Bronchial epithelial cell (primary cell): Measurements from ENCODE around the gene PPP3R2. TPM values are rescaled to one million over a fixed set of nuclear protein-coding genes. Genes with fewer than 3 reads are reported as not detected.
"Not testable (repeated sequence)": the region's sequence is repeated elsewhere in the genome, so short reads cannot be mapped to it uniquely, and the experiment has no call there.

Experiments
- DNase-seq: peaks from one replicate; pipeline ENCODE4 v3.0.0-alpha.2; 2010; ENCODE audit warnings: low read depth
- FAIRE-seq: peaks from 2 replicates; lab custom pipeline; 2011; peaks lifted over from hg19 to GRCh38; lab: Jason Lieb, UNC
- H3K27me3 ChIP-seq: 2 replicates; pipeline ENCODE4 v1.5.1; 2011; ENCODE audit warnings: low read length; ENCODE audit not compliant: control insufficient read depth, insufficient read depth
- H3K36me3 ChIP-seq: 2 replicates; pipeline ENCODE4 v1.5.1; 2011; ENCODE audit warnings: low read length; ENCODE audit not compliant: control insufficient read depth, insufficient read depth
- H3K4me3 ChIP-seq: 2 replicates; pipeline ENCODE4 v1.5.1; 2011; ENCODE audit warnings: mild to moderate bottlenecking, low read depth, low read length, control low read depth
- CTCF ChIP-seq: IDR thresholded peaks from 2 replicates; pipeline ENCODE4 v1.5.1; 2011; ENCODE audit warnings: mild to moderate bottlenecking, moderate library complexity, low read length, control low read depth, inconsistent platforms; ENCODE audit not compliant: insufficient read depth, severe bottlenecking
- total RNA-seq: library from RNA; depleted of rRNA; stranded (reverse); fragments of >200 nt; gene quantifications from 2 replicates; pipeline ENCODE4 v1.2.1, GENCODE V29; 2014

The PPP3R2 gene
- total RNA-seq, 1 donor from 2014 or later = not detected

GRCh38 chr9:101601904-101602765 is 7.4 kb upstream of the PPP3R2 start:
- peak; percentile 68 for TF ChIP-seq CTCF
- peak; percentile 59 for DNase-seq

GRCh38 chr9:101593345-101593744 is 1.4 kb downstream of the PPP3R2 start:
- no peak for TF ChIP-seq CTCF
- Histone ChIP-seq H3K36me3 (no peaks in the 10 kb centered on the region), H3K27me3 (no peaks in the 10 kb centered on the region), H3K4me3 (no peak overlapping the region)
- DNase-seq (no peak), FAIRE-seq (no peak)

More at GRCh38 chr9:101601904-101602765, 7.4 kb upstream of the PPP3R2 start:
- no peak for FAIRE-seq
- Histone ChIP-seq H3K36me3 (no peaks in the 10 kb centered on the region), H3K27me3 (no peaks in the 10 kb centered on the region), H3K4me3 (no peak overlapping the region)

GRCh38 chr9:101592788-101593187 is 2.0 kb downstream of the PPP3R2 start:
- TF ChIP-seq CTCF = no peak
- Histone ChIP-seq H3K27me3 (no peaks in the 10 kb centered on the region), H3K36me3 (no peaks in the 10 kb centered on the region), H3K4me3 (no peak overlapping the region)
- no peak for FAIRE-seq
- DNase-seq = peak; percentile 32

GRCh38 chr9:101591787-101592446 is 2.9 kb downstream of the PPP3R2 start:
- TF ChIP-seq CTCF = no peak
- no peak for FAIRE-seq
- H3K27me3 ChIP-seq = no peaks in the 10 kb centered on the region
- no peak overlapping the region for H3K4me3 ChIP-seq
- DNase-seq = no peak
- no peaks in the 10 kb centered on the region for H3K36me3 ChIP-seq

- Histone ChIP-seq H3K36me3 (no peaks in the 10 kb centered on the region), H3K4me3 (no peak overlapping the region), H3K27me3 (no peaks in the 10 kb centered on the region)
- FAIRE-seq = no peak
- DNase-seq = no peak
- TF ChIP-seq CTCF = no peak
Measured at GRCh38 chr9:101590901-101591300, 3.9 kb downstream of the PPP3R2 start.

GRCh38 chr9:101590074-101590473 is 4.7 kb downstream of the PPP3R2 start:
- not testable (repeated sequence) for H3K36me3 ChIP-seq, FAIRE-seq, H3K4me3 ChIP-seq, H3K27me3 ChIP-seq
- DNase-seq = peak; percentile 65
